KOPT-K1 (cell line): Measurements from ENCODE around the gene ITLN1.
"Not testable (repeated sequence)": the region's sequence is repeated elsewhere in the genome, so short reads cannot be mapped to it uniquely, and the experiment has no call there.

Source experiments
- H3K27ac ChIP-seq: fragments of 200-600 bp; sonication (generic); 2 replicates; pipeline ENCODE4 v1.5.1; 2016; ENCODE audit warnings: antibody characterized with exemption, mild to moderate bottlenecking, low read depth, low read length; ENCODE audit not compliant: poor library complexity, severe bottlenecking
- H3K36me3 ChIP-seq: fragments of 200-600 bp; sonication (generic); 2 replicates; pipeline ENCODE4 v1.5.1; 2017; ENCODE audit warnings: antibody characterized with exemption, mild to moderate bottlenecking, low read length, moderate library complexity; ENCODE audit not compliant: insufficient read depth
- H3K9me3 ChIP-seq: fragments of 200-600 bp; sonication (generic); 2 replicates; pipeline ENCODE4 v1.5.1; 2017; ENCODE audit warnings: antibody characterized with exemption, low read length, mild to moderate bottlenecking; ENCODE audit not compliant: insufficient read depth, poor library complexity, severe bottlenecking

Gene ITLN1

GRCh38 chr1:160885042-160885441 is at the start of gene ITLN1:
Gene ITLN1 (minus strand): TSS chr1:160885180. CDS start chr1:160884877, 303 bp downstream.
- Histone ChIP-seq H3K9me3 (no peaks in the 10 kb centered on the region), H3K27ac (no peak within 1 kb of the TSS), H3K36me3 (no peaks in the 10 kb centered on the region)

- H3K36me3 ChIP-seq, H3K9me3 ChIP-seq, H3K27ac ChIP-seq: not testable (repeated sequence)
Measured at GRCh38 chr1:160933305-160933704, 48.3 kb upstream of the ITLN1 start.

- Histone ChIP-seq H3K36me3 (no peaks in the 10 kb centered on the region), H3K9me3 (peaks cover 48% of the 10 kb centered on the region), H3K27ac (no peak overlapping the region)
Measured at GRCh38 chr1:160925652-160926244, 40.8 kb upstream of the ITLN1 start.

- peaks cover 51% of the 10 kb centered on the region for H3K9me3 ChIP-seq
- H3K27ac ChIP-seq: no peak overlapping the region
- H3K36me3 ChIP-seq: no peaks in the 10 kb centered on the region
Measured at GRCh38 chr1:160924791-160925651, 40.0 kb upstream of the ITLN1 start.

- Histone ChIP-seq H3K36me3 (no peaks in the 10 kb centered on the region), H3K9me3 (peaks cover 11% of the 10 kb centered on the region), H3K27ac (no peak overlapping the region)
Measured at GRCh38 chr1:160916666-160917065, 31.7 kb upstream of the ITLN1 start.

- not testable (repeated sequence) for H3K36me3 ChIP-seq, H3K9me3 ChIP-seq, H3K27ac ChIP-seq
Measured at GRCh38 chr1:160913229-160913628, 28.2 kb upstream of the ITLN1 start.

- H3K27ac ChIP-seq: no peak overlapping the region
- no peaks in the 10 kb centered on the region for H3K9me3 ChIP-seq
- no peaks in the 10 kb centered on the region for H3K36me3 ChIP-seq
Measured at GRCh38 chr1:160911925-160912324, 26.9 kb upstream of the ITLN1 start.

GRCh38 chr1:160911441-160911840 is 26.5 kb upstream of the ITLN1 start:
- Histone ChIP-seq H3K27ac (no peak overlapping the region), H3K9me3 (no peaks in the 10 kb centered on the region), H3K36me3 (no peaks in the 10 kb centered on the region)

- no peak overlapping the region for H3K27ac ChIP-seq
- H3K9me3 ChIP-seq: no peaks in the 10 kb centered on the region
- H3K36me3 ChIP-seq: no peaks in the 10 kb centered on the region
Measured at GRCh38 chr1:160910170-160910750, 25.3 kb upstream of the ITLN1 start.

GRCh38 chr1:160907976-160908375 is 23.0 kb upstream of the ITLN1 start:
- H3K9me3 ChIP-seq: no peaks in the 10 kb centered on the region
- no peak overlapping the region for H3K27ac ChIP-seq
- no peaks in the 10 kb centered on the region for H3K36me3 ChIP-seq

GRCh38 chr1:160905617-160905989 is 20.6 kb upstream of the ITLN1 start:
- H3K36me3 ChIP-seq: no peaks in the 10 kb centered on the region
- no peaks in the 10 kb centered on the region for H3K9me3 ChIP-seq
- no peak overlapping the region for H3K27ac ChIP-seq

- Histone ChIP-seq H3K9me3 (no peaks in the 10 kb centered on the region), H3K27ac (no peak overlapping the region), H3K36me3 (no peaks in the 10 kb centered on the region)
Measured at GRCh38 chr1:160904783-160905616, 20.0 kb upstream of the ITLN1 start.

- H3K9me3 ChIP-seq, H3K36me3 ChIP-seq, H3K27ac ChIP-seq: not testable (repeated sequence)
Measured at GRCh38 chr1:160902251-160902650, 17.3 kb upstream of the ITLN1 start.

GRCh38 chr1:160901768-160902167 is 16.8 kb upstream of the ITLN1 start:
- Histone ChIP-seq H3K9me3 (no peaks in the 10 kb centered on the region), H3K36me3 (no peaks in the 10 kb centered on the region), H3K27ac (no peak overlapping the region)

GRCh38 chr1:160900683-160901082 is 15.7 kb upstream of the ITLN1 start:
- not testable (repeated sequence) for H3K27ac ChIP-seq, H3K9me3 ChIP-seq, H3K36me3 ChIP-seq
